Adipose tissue (tissue), 3 donors: ENCODE measurements around the gene CEPT1. TPM values are rescaled to one million over a fixed set of nuclear protein-coding genes. Genes with fewer than 3 reads are reported as not detected.

Source experiments
- H3K27ac ChIP-seq: one replicate; pipeline ENCODE4 v1.5.1; 2013; ENCODE audit warnings: low read depth, low read length
- WGBS, 3 donors: extraction: QIAGEN DNeasy Blood & Tissue Kit; methylation state at CpG; one replicate each; pipeline ENCODE4 v1.1.7; 2013; 5-methylcytosine and 5-hydroxymethylcytosine counted together
- polyA plus RNA-seq, 3 donors: library from polyadenylated mRNA; stranded (reverse); fragments of 200-250 nt; gene quantifications; one replicate each; pipeline ENCODE4 v1.2.3, GENCODE V29; 2013
- donor health status: healthy with polysubstance abuse.
- donor health status: Bipolar disorder and iron deficiency.
- donor health status: healthy.

The CEPT1 gene
- polyA plus RNA-seq, 3 donors = 11.8 to 28.0 (median 14.3) TPM

DNA sequence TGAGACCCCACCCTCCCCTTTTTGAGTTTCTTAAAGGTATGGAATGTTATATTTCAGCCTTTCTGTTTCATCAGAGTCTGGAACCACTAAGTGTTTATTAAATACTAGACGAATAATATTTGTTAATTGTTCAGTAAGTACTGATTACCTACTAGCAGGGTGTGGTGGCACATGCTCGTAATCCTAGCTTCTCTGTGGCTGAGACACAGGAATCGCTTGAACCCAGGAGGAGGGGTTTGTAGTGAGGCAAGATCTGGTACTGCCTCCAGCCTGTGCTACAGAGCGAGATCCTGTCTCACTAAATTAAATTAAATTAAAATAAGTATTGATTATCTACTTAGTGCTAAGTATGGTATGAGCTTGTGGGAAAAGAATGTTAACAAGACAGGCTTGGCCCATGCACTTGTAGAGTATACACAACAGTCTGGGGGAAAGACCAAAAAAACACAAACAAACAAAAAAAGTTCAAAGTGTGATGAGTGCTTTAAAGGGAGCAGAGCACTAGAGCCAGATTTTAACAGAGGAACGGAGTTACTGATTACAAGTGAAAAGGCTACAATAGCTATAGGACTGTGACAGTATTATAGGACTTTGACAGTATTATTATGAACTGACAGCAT lies 2.4 kb downstream of the CEPT1 start:
- 52 to 71% (median 66%) methylated on average over 5 of the region's 5 CpGs for WGBS, 3 donors
- no peak overlapping the region for H3K27ac ChIP-seq

DNA sequence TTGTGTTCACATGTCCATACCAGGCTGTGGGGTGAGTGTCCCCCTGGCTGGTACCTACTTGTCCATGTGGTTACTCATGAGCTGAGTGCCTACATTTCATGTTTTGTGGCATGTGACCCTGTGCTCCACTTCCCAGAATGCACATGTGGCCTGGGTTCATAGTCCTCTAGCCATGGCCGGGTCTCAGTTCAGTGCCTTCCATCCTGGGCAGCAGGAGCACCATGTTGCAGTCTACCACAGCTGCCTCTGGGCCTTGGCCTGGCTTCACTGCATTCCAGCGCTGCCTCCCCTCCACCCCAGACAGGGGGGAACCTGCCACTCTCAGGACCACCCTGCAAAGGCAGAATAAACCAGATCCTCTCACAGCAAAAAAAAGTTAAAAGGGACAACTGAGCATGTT lies 5.5 kb downstream of the CEPT1 start:
- WGBS, 3 donors = 91 to 100% (median 96%) methylated on average over 2 of the region's 2 CpGs
- H3K27ac ChIP-seq = no peak overlapping the region

DNA sequence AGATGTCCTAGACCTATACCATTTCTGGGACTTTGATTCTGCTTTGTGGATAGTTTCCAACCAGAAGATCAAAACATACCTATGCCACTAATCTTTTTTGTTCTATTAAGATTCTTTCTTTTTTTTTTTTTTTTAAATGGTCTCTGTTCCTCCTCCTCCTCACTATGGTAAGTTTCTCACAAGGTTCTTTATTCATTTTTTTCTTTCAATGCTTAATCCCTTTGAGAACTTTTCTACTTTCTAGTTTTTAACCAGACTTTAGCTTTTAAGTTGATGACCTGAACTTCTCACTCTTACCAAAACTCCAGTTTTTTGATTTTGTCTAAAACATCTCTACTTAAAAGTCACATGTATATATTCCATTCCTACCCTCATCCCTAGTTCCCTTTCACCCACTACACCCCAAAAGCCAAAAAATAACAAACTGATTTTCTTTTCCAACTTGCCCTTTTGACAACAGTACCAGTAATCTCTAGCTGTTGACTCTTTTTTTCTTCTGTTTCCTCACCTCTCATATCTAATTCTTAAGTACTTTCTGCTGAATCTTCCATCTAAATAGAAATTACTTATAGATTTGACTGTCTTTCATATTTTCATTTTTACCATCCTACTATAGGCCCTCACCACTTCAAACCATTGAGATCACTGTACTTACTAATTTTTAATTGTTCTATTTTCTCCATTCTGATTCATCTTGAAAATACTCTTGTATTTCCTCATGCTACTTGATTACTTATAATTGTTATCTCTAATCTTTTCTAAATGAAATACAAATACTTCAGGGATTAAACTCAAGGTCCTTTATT lies 6.1 kb downstream of the CEPT1 start:
- no peak overlapping the region for H3K27ac ChIP-seq

DNA sequence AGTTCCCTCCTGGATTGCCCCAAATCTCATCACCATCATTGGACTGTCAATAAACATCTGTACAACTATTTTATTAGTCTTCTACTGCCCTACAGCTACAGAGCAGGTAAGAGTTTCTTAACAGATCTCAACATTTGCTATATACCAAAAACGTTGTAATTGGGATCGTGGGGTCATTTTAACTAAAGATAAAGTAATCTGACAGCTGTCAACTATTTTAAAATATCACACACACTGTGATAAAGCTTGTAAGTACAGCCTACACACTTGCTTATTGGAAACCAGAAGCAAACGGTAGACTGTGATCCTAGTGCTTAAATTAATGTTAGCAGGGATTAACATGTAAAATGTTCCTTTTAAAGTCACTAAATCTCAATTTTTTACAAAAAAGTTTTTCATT lies 7.9 kb downstream of the CEPT1 start:
- 48 to 69% (median 64%) methylated on average over 3 of the region's 3 CpGs for WGBS, 3 donors
- no peak overlapping the region for H3K27ac ChIP-seq

DNA sequence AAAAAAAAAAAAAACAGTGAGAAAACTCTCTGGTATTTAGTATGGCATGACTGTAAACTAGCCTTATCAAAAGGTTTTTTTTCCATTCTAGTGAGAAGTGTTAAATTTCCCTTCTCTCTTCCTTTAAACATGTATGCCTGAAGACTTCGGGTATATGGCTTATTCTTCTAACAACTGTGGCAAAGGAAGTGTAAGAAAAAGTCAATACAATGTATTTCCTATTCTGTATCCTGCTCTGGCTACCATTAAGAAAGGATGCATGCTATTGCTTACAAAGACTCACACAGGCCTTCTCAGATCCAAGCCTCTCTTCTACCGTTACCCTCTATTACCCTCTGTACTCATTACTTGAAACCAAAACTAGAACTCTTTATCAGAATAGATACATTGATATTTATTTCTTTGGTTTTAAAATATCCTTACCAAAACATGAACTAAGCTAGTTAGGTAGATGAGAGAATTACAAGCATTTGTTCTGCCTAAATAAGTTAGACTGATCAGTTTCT lies 8.4 kb downstream of the CEPT1 start:
- 64 to 82% (median 76%) methylated on average over 2 of the region's 2 CpGs for WGBS, 3 donors
- no peak overlapping the region for H3K27ac ChIP-seq

DNA sequence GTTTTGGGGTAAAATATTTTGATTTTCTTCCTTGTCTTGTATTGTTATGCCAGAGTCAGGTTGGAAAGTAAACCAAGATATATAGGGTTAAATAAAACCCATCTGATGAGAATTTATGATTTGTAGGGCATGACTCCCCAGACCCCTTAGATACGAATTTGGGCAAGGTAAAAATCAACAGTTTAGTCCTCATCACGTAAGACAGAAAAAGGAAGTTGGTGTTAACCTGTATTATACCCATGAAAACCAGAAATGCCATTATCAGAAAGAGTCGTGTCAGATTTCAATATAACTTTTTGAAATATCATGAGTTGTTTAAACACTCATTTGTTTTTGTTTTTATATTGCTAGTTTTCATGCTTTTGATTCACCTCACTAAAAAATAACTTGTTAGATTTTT lies 11.8 kb downstream of the CEPT1 start:
- 47 to 63% (median 52%) methylated on average over 3 of the region's 3 CpGs for WGBS, 3 donors

DNA sequence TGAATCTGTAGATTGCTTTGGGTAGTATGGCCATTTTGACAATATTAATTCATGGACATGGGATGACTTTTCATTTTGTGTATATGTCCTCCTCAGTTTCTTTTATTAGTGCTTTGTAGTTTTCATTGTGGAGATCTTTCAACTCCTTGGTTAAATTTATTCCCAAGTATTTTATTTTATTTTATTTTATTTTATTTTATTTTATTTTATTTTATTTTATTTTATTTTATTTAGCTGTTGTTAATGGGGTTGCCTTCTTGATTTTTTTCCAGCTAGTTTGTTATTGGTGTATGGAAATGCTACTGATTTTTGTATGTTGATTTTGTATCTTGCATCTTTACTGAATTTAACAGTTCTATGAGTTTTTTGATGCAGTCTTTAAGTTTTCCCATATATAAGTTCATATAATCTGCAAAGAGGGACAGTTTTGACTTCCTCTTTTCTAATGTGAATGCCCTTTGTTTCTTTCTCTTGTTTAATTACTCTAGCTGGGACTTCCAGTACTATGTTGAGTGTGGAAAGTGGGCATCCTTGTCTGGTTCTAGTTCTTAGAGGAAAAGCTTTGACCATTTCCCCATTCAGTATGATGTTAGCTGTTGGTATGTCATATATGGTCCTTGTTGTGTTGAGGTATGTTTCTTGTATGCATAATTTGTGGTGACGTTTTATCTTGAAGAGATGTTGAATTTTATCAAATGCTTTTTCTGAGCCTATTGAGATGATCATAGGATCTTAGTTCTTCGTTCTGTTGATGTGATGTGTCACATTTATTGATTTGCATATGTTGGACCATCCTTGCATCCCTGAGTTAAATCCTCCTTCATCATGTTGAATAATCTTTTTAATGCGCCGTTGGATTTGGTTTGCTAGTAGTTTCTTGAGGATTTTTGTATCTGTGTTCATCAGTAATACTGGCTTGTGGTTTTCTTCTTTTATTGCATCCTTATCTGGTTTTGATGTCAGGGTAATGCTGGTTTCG lies 14.3 kb downstream of the CEPT1 start:
- H3K27ac ChIP-seq = no peak overlapping the region
- WGBS, 3 donors = 94 to 96% (median 96%) methylated on average over 5 of the region's 5 CpGs

More for the DNA sequence above, 11.8 kb downstream of the CEPT1 start:
- no peak overlapping the region for H3K27ac ChIP-seq

DNA sequence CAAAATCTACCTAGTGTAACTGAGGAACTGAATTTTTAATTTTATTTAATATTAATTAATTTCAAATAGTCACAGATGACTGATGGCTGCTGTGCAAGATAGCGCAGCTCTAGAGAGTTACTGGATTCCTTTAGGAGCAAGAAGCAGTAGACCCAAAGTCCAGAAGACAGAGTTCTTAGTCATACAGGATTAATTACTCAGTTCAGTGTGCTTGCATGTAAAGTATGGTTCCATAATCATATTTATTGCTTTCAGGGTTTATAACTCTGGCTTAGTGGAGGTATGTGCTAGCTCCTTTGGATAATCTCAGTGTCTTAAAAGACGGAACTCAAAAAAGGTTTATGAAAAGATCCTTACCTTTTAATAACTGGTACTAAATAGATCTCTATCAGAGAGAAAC lies 17.4 kb downstream of the CEPT1 start:
- H3K27ac ChIP-seq = no peak overlapping the region
- WGBS, 3 donors = 94 to 97% (median 96%) methylated on average over 2 of the region's 2 CpGs

DNA sequence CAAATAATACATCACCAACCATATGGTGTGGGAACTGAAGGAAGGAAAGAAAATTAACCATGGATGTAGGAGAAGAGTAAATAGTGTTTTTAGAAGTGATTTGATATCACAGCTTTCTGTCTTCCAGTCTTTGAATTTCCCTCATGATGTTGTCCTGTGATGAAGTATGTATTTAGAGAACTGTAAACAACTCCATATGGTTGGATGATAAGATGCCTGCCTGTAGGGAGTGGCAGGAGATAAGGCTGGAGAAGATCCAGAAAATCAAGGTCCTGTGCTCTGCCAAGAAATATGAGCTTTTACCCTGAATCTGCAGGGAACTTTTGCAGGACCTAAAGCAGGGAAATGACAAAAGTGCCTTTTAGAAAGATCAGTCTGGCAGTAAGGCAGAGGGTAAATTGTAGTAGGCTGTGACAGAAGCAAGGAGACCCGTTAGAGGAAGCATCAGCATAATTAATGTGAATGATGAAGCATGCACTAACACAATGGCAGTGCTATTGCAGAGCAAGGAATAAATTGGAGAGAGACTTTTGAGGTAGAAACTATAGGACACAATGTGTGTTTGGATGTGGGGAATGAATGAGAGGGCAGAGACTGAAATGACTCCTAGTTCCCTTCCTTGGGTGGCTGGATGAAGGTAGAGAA lies 21.9 kb downstream of the CEPT1 start:
- 18 to 46% (median 29%) methylated on average over 1 of the region's 1 CpG for WGBS, 3 donors
- no peak overlapping the region for H3K27ac ChIP-seq

DNA sequence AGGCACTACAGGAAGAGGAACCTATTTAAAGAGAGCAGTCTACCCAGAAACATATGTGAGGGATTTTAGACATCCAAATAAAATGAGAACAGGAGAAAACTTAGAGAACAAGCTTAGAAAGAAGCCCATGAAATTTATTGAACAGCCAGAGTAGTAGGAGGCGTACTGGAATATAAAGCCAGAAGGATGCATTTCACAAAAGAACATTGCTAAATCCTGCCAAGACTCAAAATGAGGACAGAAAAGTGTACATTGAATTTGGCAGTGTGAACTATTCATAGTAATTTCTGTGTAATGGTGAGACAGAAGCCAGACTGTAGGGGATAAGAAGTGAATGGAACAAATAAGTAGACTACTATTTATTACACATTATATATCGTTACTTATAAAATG lies 22.5 kb downstream of the CEPT1 start:
- H3K27ac ChIP-seq = no peak overlapping the region
- WGBS, 3 donors = 86 to 97% (median 94%) methylated on average over 2 of the region's 2 CpGs

DNA sequence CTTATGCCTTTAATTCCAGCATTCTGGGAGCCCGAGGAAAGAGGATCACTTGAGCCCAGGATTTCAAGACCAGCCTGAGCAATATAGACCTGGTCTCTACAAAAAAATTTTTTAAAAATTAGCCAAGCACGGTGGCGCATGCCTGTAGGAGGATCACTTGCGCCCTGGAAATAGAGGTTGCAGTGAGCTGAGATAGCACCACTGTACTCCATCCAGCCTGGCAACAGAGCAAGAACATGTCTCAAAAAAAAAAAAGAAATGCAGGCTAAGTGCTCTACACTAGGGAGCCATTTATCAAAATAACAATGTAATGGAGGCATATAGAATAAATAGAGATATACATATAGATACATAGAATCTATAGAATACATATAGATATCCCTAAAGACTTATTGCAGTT lies 23.3 kb downstream of the CEPT1 start:
- H3K27ac ChIP-seq = no peak overlapping the region
- 89 to 94% (median 93%) methylated on average over 4 of the region's 4 CpGs for WGBS, 3 donors

DNA sequence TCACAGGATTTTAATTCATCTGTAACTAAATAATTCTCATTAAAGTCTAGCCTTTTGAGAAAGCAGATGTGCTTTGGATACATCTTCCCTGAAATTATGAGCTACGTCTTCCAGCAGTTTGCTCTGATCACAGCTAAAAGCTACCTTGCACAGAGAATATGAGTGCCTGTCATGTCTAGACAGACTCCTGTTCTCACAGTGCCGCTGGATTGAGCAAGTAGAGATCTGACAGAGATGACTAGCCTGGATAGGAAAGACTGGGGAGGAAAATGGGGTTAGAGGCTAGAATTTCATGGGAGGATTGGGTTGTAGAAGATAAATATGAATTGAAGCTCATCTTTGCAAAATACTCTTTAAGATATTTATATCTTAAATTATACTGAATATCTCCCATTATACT lies 24.1 kb downstream of the CEPT1 start:
- no peak overlapping the region for H3K27ac ChIP-seq
- WGBS, 3 donors = 89 to 92% (median 89%) methylated on average over 2 of the region's 2 CpGs

DNA sequence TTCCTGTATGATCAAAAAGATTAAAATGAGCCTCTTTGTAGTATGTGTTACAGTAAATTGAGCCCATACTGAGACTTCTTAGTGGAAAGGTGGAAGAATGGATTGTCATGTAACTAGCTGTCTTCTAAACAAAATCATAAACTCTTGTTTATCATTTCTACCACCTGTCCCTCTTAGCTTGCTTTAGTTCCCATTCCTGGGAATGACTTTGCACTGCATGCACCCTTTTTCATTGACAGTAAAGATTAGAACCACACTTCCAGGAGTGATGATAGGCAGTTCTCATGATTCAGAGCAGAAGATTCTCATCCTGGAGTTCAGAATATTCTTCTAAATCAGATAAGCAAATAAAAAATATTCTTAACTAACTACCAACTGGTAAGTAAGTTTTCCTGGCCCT lies 32.4 kb downstream of the CEPT1 start:
- H3K27ac ChIP-seq = no peak overlapping the region

DNA sequence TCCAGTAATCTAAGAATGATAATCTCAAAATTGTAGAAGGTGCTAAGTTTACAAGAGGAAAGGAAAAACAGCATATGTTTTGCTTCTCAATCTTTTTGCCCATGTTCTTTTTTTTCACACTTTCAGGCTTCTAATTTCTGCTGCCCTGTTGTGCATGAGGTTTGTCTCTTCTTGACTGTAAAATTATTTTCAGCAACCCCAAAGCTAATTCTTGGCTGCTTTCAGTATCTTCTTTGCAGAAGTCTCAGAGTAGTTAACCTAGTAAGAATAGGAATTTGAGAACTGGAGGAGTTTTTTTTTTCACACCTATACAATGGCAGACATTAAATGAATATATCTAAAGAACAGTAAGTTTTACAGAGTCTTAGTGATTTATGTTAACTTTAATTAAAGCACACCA lies 34.0 kb downstream of the CEPT1 start:
- H3K27ac ChIP-seq = no peak overlapping the region

DNA sequence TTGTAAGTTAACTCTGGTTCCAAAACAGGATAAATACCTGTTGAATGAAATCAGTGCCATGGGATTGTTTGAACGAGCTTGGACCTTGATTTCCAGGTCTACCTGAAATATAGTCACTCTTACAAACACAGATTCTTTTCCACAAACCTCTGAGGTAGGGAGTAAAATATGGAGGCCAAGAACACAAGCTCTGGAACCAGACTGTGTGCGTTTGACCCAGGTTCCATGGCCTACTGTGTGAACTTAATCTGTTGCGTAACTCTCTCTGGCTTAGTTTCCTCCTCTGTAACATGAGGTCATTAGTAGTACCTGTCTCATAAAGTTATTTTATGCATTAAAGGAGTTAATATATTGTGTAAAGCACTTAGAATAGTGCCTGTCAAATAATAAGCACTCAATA lies 35.3 kb downstream of the CEPT1 start:
- 92 to 93% (median 93%) methylated on average over 3 of the region's 3 CpGs for WGBS, 3 donors
- no peak overlapping the region for H3K27ac ChIP-seq

DNA sequence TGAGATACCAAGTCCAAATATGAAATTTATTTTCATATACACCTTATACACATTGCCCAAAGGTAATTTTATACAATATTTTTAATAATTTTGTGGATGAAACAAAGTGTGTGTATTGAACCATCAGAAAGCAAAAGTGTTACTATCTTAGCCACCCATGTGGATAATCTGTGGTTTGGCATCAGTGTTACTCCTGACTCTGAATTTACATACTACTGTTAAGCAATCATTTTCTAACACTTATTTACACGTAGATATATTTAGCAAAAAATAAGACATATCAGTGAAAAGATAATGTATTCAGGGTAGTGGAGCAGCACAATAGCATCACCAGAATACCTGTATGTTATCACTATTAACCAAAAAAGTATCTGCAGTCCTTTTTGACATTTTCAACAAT lies 36.7 kb downstream of the CEPT1 start:
- H3K27ac ChIP-seq = no peak overlapping the region
- WGBS, 3 donors = 66 to 69% (median 69%) methylated on average over 1 of the region's 1 CpG

DNA sequence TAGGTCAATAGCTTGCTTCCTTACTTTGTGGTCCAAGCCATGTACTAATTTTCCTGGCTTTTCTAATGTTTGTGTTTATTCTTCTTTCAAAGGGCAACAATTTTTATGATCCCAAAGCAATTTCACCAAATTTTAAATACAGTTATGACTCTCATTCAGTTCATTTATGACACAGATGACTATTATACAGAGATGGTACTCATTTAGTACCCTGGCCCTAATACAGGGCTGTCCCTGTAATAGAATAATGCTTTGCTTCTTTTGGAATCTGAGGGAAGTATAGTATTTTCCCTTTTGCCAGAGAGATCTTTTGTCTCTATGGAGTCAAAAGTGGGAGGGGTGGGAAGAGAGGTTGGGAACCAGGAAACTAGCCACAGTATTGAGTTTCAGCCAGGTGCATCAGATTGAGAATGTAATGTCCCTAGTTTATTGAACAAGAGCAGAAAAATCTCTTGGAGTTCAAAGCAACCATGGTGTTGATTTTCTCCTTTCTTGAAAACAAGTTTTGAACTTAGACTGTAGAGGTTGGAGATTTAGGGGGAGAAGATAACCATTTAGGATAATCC lies 40.0 kb downstream of the CEPT1 start:
- H3K27ac ChIP-seq = no peak overlapping the region

DNA sequence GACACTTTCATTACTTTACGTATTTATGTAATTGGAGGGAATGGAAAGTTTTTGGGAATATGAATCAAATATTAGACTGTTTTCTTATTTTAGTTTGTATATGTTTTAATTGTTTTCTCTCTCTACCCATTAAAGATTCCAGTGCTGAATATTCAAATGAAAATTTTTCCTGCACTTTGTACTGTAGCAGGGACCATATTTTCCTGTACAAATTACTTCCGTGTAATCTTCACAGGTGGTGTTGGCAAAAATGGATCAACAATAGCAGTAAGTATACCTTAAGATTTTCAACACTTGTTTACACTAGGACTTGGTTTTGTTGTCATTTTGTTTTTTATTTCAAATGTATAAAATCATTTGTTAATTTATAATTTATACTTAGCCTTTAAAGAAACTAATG lies 42.0 kb downstream of the CEPT1 start:
- 84 to 97% (median 91%) methylated on average over 2 of the region's 2 CpGs for WGBS, 3 donors
- no peak overlapping the region for H3K27ac ChIP-seq
